Activated naive CD8-positive, alpha-beta T cell treated with anti-CD3 and anti-CD28 coated beads, Interleukin-2, amount 50 U/mL, for 24 hours (primary cell): ENCODE results near the gene TNFRSF14.
"Not testable (repeated sequence)": the region's sequence is repeated elsewhere in the genome, so short reads cannot be mapped to it uniquely, and the experiment has no call there.

Source experiments
- ATAC-seq: fragments of 150-1000 bp; cut with Tn5 transposase; one replicate; pipeline ENCODE4 v1.10.0; 2021
- DNase-seq: peaks from one replicate; pipeline ENCODE4 v3.0.0; 2021
- H3K27ac Mint-ChIP-seq: one replicate; pipeline ENCODE4 v1.8.0; 2021; ENCODE audit warnings: mild to moderate bottlenecking, mixed read lengths
- H3K27me3 Mint-ChIP-seq: one replicate; pipeline ENCODE4 v1.8.0; 2021; ENCODE audit warnings: mixed read lengths
- H3K36me3 Mint-ChIP-seq: one replicate; pipeline ENCODE4 v1.8.0; 2021; ENCODE audit warnings: low read depth, mixed read lengths
- H3K4me1 Mint-ChIP-seq: one replicate; pipeline ENCODE4 v1.8.0; 2021; ENCODE audit warnings: mixed read lengths
- H3K4me3 Mint-ChIP-seq: one replicate; pipeline ENCODE4 v1.8.0; 2021; ENCODE audit warnings: mild to moderate bottlenecking, moderate library complexity, mixed read lengths
- H3K9me3 Mint-ChIP-seq: one replicate; pipeline ENCODE4 v1.8.0; 2021; ENCODE audit warnings: mixed read lengths

Gene TNFRSF14

GRCh38 chr1:2571348-2571747, 15.2 kb downstream of the TNFRSF14 start:
- peaks cover 9% of the 10 kb centered on the region for H3K36me3 Mint-ChIP-seq

GRCh38 chr1:2573250-2573920, 17.2 kb downstream of the TNFRSF14 start:
- Mint-ChIP-seq H3K36me3 (peaks cover 9% of the 10 kb centered on the region), H3K4me1 (peaks cover 40% of the 10 kb centered on the region), H3K4me3 (no peak overlapping the region), H3K27ac (no peak overlapping the region), H3K27me3 (no peaks in the 10 kb centered on the region), H3K9me3 (peaks cover 20% of the 10 kb centered on the region)
- ATAC-seq: no peak
- no peak for DNase-seq

More at GRCh38 chr1:2571348-2571747, 15.2 kb downstream of the TNFRSF14 start:
- DNase-seq (no peak), ATAC-seq (no peak)
- Mint-ChIP-seq H3K4me3 (no peak overlapping the region), H3K27me3 (no peaks in the 10 kb centered on the region), H3K27ac (no peak overlapping the region), H3K4me1 (peaks cover 22% of the 10 kb centered on the region), H3K9me3 (peaks cover 20% of the 10 kb centered on the region)

GRCh38 chr1:2574350-2574749, 18.2 kb downstream of the TNFRSF14 start:
- Mint-ChIP-seq H3K36me3 (peaks cover 11% of the 10 kb centered on the region), H3K4me3 (no peak overlapping the region), H3K27ac (no peak overlapping the region), H3K9me3 (peaks cover 20% of the 10 kb centered on the region), H3K27me3 (no peaks in the 10 kb centered on the region), H3K4me1 (peaks cover 48% of the 10 kb centered on the region)
- DNase-seq (no peak), ATAC-seq (no peak)

- no peak overlapping the region for H3K27ac Mint-ChIP-seq
- H3K9me3 Mint-ChIP-seq: peaks cover 20% of the 10 kb centered on the region
- ATAC-seq: no peak
- peaks cover 11% of the 10 kb centered on the region for H3K36me3 Mint-ChIP-seq
- no peak for DNase-seq
- no peaks in the 10 kb centered on the region for H3K27me3 Mint-ChIP-seq
- H3K4me3 Mint-ChIP-seq: no peak overlapping the region
- H3K4me1 Mint-ChIP-seq: peaks cover 63% of the 10 kb centered on the region
Observed at GRCh38 chr1:2575801-2576663, 19.9 kb downstream of the TNFRSF14 start.

- ATAC-seq (peak; percentile 40), DNase-seq (peak; percentile 57)
- H3K36me3 Mint-ChIP-seq: peaks cover 11% of the 10 kb centered on the region
- H3K4me1 Mint-ChIP-seq: peaks cover 77% of the 10 kb centered on the region
- peak overlapping the region; percentile 84 for H3K27ac Mint-ChIP-seq
- peaks cover 17% of the 10 kb centered on the region for H3K9me3 Mint-ChIP-seq
- H3K27me3 Mint-ChIP-seq: not testable (repeated sequence)
- peak overlapping the region; percentile 64 for H3K4me3 Mint-ChIP-seq
Observed at GRCh38 chr1:2577565-2578075, 21.4 kb downstream of the TNFRSF14 start.

GRCh38 chr1:2578758-2579118, 22.6 kb downstream of the TNFRSF14 start:
- no peak for ATAC-seq

GRCh38 chr1:2580691-2581090, 24.5 kb downstream of the TNFRSF14 start:
- Mint-ChIP-seq H3K27ac (peak overlapping the region; percentile 64), H3K4me1 (peaks cover 90% of the 10 kb centered on the region), H3K27me3 (no peaks in the 10 kb centered on the region), H3K36me3 (peaks cover 2% of the 10 kb centered on the region), H3K4me3 (no peak overlapping the region), H3K9me3 (no peaks in the 10 kb centered on the region)
- no peak for ATAC-seq
- no peak for DNase-seq

More at GRCh38 chr1:2578758-2579118, 22.6 kb downstream of the TNFRSF14 start:
- Mint-ChIP-seq H3K4me3 (peak overlapping the region; percentile 64), H3K27me3 (no peaks in the 10 kb centered on the region), H3K4me1 (peaks cover 80% of the 10 kb centered on the region), H3K36me3 (peaks cover 8% of the 10 kb centered on the region), H3K27ac (peak overlapping the region; percentile 84), H3K9me3 (peaks cover 6% of the 10 kb centered on the region)
- DNase-seq: no peak

- no peak for ATAC-seq
- DNase-seq: no peak
- Mint-ChIP-seq H3K4me3 (no peak overlapping the region), H3K36me3 (peaks cover 2% of the 10 kb centered on the region), H3K4me1 (peaks cover 77% of the 10 kb centered on the region), H3K27me3 (no peaks in the 10 kb centered on the region), H3K27ac (peak overlapping the region; percentile 88), H3K9me3 (no peaks in the 10 kb centered on the region)
Observed at GRCh38 chr1:2582391-2582790, 26.2 kb downstream of the TNFRSF14 start.

GRCh38 chr1:2583331-2583791, 27.2 kb downstream of the TNFRSF14 start:
- Mint-ChIP-seq H3K27me3 (no peaks in the 10 kb centered on the region), H3K4me1 (peaks cover 67% of the 10 kb centered on the region), H3K36me3 (peaks cover 2% of the 10 kb centered on the region), H3K27ac (peak overlapping the region; percentile 79), H3K9me3 (no peaks in the 10 kb centered on the region), H3K4me3 (peak overlapping the region; percentile 82)
- peak; percentile 9 for ATAC-seq
- peak; percentile 31 for DNase-seq

- ATAC-seq (no peak), DNase-seq (peak; percentile 25)
- Mint-ChIP-seq H3K27me3 (no peaks in the 10 kb centered on the region), H3K4me3 (peak overlapping the region; percentile 82), H3K4me1 (peaks cover 61% of the 10 kb centered on the region), H3K9me3 (no peaks in the 10 kb centered on the region), H3K27ac (peak overlapping the region; percentile 79), H3K36me3 (peaks cover under 1% of the 10 kb centered on the region)
Observed at GRCh38 chr1:2583871-2584351, 27.7 kb downstream of the TNFRSF14 start.

GRCh38 chr1:2584686-2585317, 28.6 kb downstream of the TNFRSF14 start:
- H3K36me3 Mint-ChIP-seq: no peaks in the 10 kb centered on the region

GRCh38 chr1:2585318-2586092, 29.3 kb downstream of the TNFRSF14 start:
- no peaks in the 10 kb centered on the region for H3K9me3 Mint-ChIP-seq
- peaks cover 49% of the 10 kb centered on the region for H3K4me1 Mint-ChIP-seq
- DNase-seq (peak; percentile 78), ATAC-seq (peak; percentile 53)
- H3K4me3 Mint-ChIP-seq: peak overlapping the region; percentile 82
- H3K27me3 Mint-ChIP-seq: no peaks in the 10 kb centered on the region
- peak overlapping the region; percentile 79 for H3K27ac Mint-ChIP-seq
- no peaks in the 10 kb centered on the region for H3K36me3 Mint-ChIP-seq

More at GRCh38 chr1:2584686-2585317, 28.6 kb downstream of the TNFRSF14 start:
- no peaks in the 10 kb centered on the region for H3K27me3 Mint-ChIP-seq
- no peak for DNase-seq
- H3K4me3 Mint-ChIP-seq: peak overlapping the region; percentile 82
- peak overlapping the region; percentile 79 for H3K27ac Mint-ChIP-seq
- H3K9me3 Mint-ChIP-seq: no peaks in the 10 kb centered on the region
- peaks cover 55% of the 10 kb centered on the region for H3K4me1 Mint-ChIP-seq
- no peak for ATAC-seq

- DNase-seq (peak; percentile 99), ATAC-seq (peak; percentile 80)
- Mint-ChIP-seq H3K27ac (peak within 1 kb of the TSS; percentile 80), H3K27me3 (no peaks in the 10 kb centered on the region), H3K4me1 (peaks cover 40% of the 10 kb centered on the region), H3K9me3 (no peaks in the 10 kb centered on the region), H3K4me3 (peak within 1 kb of the TSS; percentile 82), H3K36me3 (no peaks in the 10 kb centered on the region)
Observed at GRCh38 chr1:2586154-2587070, 30.2 kb downstream of the TNFRSF14 start, which contains the start of gene PRXL2B. Gene PRXL2B, plus strand, starts transcription at chr1:2586777. Its CDS starts 109 bp downstream, at chr1:2586886.
